Measurements from ENCODE around the gene TTC23L.
A peak's percentile ranks its signal among the peaks of the same experiment; 100 is the strongest.
"Not testable (repeated sequence)": the region's sequence is repeated elsewhere in the genome, so short reads cannot be mapped to it uniquely, and the experiment has no call there.

The TTC23L gene

DNA sequence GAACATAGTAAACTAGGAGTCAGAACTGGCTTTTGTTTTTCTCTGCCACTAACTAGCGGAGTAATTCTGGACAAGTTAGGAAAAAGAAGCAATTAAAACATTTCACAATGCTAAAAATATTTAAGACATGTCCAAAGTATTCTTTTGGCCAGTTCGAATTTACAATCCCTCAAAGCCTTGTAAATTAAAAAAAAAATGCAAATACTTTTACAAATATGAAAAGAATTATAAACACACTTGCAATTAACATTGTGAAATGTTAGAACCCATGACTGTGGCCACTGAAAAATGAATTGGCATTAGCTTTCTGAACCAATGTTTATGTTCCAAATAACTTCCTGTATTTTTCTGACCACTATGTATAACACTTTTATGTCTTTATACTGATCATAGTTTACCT is 74.1 kb downstream of the TTC23L start:
- Mint-ChIP-seq H3K9me3 (no peaks in the 10 kb centered on the region), H3K4me3 (no peak overlapping the region), H3K27me3 (ENCODE audit: low read depth) (no peaks in the 10 kb centered on the region), H3K36me3 (ENCODE audit: low read depth) (peaks cover 26% of the 10 kb centered on the region), H3K27ac (no peak overlapping the region), H3K4me1 (ENCODE audit: low read depth) (peaks cover 29% of the 10 kb centered on the region)

DNA sequence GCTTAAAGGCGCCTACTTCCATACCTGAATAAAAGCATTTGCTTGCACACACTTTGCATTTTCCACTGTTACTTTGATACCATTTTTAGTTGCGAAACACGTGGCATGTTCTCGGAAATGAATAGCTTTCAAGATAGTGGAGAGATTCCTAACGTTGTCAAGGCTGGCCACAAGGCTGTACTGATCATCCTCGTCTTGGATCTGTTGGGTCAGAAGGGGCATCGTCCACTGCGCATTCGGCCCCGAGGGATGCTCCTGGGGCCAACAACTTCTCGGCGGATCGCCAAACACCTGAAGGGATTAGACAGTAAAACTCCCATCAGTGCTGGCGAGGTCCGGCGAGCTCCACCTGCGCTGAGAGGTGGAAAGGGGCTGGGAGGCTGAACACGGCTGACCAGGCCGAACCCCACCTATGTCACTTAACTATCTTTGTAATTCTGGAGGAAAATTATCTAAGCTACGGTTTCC is 75.7 kb downstream of the TTC23L start:
- Mint-ChIP-seq H3K27me3 (ENCODE audit: low read depth) (no peaks in the 10 kb centered on the region), H3K4me1 (ENCODE audit: low read depth) (peaks cover 29% of the 10 kb centered on the region), H3K27ac (no peak overlapping the region), H3K36me3 (ENCODE audit: low read depth) (peaks cover 23% of the 10 kb centered on the region), H3K4me3 (no peak overlapping the region), H3K9me3 (no peaks in the 10 kb centered on the region)

DNA sequence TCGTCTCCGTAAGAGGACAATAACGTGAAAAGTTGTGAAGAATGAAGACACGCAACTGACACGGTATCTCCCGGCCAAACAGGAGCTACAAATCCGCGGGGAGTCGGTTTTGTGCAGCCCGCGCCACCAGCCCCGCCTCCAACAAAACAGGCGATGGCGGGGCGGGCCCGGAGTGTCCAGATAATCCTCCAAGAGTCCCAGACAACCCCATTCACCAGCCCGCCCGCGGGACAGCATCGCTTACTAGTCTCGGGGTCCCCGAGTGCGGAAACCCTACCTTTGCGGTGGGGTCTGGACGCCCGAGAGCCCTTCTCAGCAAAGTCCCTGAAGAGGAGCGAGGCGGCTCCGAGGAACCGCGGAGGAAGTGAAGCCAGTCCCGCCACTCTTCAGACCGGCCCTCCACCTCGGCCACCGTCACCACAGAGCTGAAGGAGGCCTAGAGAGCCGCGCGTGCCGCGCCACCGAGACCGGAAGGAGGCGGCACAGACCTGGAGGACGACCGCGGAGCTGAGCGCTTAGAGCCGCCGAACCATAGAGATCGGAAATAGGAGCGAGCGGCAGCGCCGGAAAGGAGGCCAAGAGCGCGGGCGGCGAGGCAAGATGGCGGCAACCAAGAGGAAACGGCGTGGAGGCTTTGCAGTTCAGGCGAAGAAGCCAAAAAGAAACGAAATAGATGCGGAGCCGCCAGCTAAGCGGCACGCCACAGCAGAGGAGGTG is 76.3 kb downstream of the TTC23L start, which contains the start of the genes BRIX1 and RAD1:
TSS of gene BRIX1 (plus strand) at position 573 of the 717 bp plus-strand sequence. CDS start at position 601, 28 bp downstream.
TSS of gene RAD1 (minus strand) at position 366 of the 717 bp plus-strand sequence. CDS start 612 bp downstream, outside the sequence.
- peaks cover 21% of the 10 kb centered on the region for H3K36me3 Mint-ChIP-seq (ENCODE audit: low read depth)
- H3K27me3 Mint-ChIP-seq (ENCODE audit: low read depth), result no peaks in the 10 kb centered on the region
- peaks cover 29% of the 10 kb centered on the region for H3K4me1 Mint-ChIP-seq (ENCODE audit: low read depth)
- H3K4me3 Mint-ChIP-seq, result no peak within 1 kb of the TSS
- peak within 1 kb of the TSS; percentile 65 for H3K27ac Mint-ChIP-seq
- H3K9me3 Mint-ChIP-seq, result no peaks in the 10 kb centered on the region

DNA sequence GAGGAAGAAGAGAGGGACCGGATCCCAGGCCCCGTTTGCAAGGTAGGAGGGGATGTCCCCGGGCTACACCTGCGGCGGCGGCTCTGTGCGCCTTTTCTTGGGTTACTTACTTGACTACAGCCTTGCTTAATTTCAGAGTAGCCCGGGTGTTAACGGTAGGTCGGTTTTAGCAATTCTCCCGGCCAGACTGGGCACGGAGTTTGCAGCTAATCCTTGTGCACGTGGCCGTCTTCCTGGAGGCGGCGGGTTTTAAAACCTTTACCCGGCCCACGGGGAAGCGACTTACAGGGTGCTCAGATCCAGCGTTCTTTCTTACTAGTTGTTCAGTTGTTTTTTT is 76.9 kb downstream of the TTC23L start:
- H3K4me3 Mint-ChIP-seq, result no peak overlapping the region
- no peaks in the 10 kb centered on the region for H3K9me3 Mint-ChIP-seq
- peaks cover 29% of the 10 kb centered on the region for H3K4me1 Mint-ChIP-seq (ENCODE audit: low read depth)
- peaks cover 22% of the 10 kb centered on the region for H3K36me3 Mint-ChIP-seq (ENCODE audit: low read depth)
- no peaks in the 10 kb centered on the region for H3K27me3 Mint-ChIP-seq (ENCODE audit: low read depth)
- H3K27ac Mint-ChIP-seq, result no peak overlapping the region

DNA sequence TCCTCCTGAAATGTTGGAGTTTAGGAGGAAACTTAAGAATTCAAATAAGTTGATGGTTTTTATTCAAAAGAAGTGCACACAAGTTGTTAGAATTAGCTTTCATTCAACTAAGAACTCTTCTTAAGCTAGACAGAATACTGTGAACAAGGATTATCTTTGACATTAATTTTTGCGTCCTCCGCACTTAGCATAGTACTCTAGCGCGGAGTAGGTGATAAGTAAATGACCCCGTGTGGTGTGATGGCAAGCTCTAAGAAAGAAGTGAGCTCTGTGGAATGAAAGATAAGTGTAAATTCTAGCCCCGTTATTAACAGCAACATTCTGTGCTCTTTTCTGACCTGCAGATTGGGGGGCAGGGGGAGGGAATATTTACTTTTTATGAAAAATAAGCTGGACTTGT is 77.6 kb downstream of the TTC23L start:
- Mint-ChIP-seq H3K9me3 (no peaks in the 10 kb centered on the region), H3K27ac (peak overlapping the region; percentile 54), H3K4me3 (no peak overlapping the region), H3K27me3 (ENCODE audit: low read depth) (no peaks in the 10 kb centered on the region), H3K36me3 (ENCODE audit: low read depth) (peaks cover 20% of the 10 kb centered on the region), H3K4me1 (ENCODE audit: low read depth) (peaks cover 29% of the 10 kb centered on the region)

DNA sequence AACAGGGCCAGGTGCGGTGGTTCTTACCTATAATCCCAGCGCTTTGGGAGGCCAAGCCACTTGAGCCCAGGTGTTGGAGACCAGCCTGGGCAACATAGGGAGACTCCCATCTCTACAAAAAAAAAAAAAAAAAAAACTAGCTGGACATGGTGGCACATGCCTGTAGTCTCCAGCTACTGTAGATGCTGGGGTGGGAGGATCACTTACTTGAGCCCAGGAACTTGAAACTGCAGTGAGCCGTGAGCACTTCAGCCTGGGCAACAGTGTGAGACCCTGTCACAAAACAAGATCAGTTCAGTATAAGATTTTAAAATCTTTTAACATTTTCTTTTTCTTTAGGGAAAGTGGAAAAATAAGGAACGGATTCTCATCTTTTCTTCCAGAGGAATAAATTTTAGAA is 79.1 kb downstream of the TTC23L start:
- H3K36me3 Mint-ChIP-seq (ENCODE audit: low read depth), result peaks cover 19% of the 10 kb centered on the region
- no peak overlapping the region for H3K4me3 Mint-ChIP-seq
- no peaks in the 10 kb centered on the region for H3K27me3 Mint-ChIP-seq (ENCODE audit: low read depth)
- no peak overlapping the region for H3K27ac Mint-ChIP-seq
- H3K4me1 Mint-ChIP-seq (ENCODE audit: low read depth), result peaks cover 27% of the 10 kb centered on the region
- no peaks in the 10 kb centered on the region for H3K9me3 Mint-ChIP-seq

DNA sequence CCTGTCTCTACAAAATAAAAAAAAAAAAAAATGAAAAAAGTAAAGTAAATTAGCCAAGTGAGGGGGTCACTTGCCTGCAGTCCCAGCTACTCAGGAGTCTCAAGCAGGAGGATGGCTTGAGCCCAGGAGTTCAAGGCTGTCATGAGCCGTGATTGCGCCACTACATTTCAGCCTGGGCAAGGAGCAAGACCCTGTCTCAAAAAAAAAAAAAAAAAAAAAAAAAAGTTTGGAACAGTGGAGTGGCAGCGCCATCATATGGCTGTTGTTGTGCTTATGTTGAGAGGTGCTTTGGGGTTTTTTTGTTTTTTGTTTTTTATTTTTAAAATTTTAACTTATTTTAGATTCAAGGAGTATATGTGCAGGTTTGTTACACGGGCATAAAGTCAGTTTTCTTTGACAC is 80.1 kb downstream of the TTC23L start:
- Mint-ChIP-seq H3K4me1 (ENCODE audit: low read depth) (peaks cover 28% of the 10 kb centered on the region), H3K9me3 (no peaks in the 10 kb centered on the region), H3K27me3 (ENCODE audit: low read depth) (no peaks in the 10 kb centered on the region), H3K36me3 (ENCODE audit: low read depth) (peaks cover 26% of the 10 kb centered on the region), H3K4me3 (no peak overlapping the region), H3K27ac (no peak overlapping the region)

DNA sequence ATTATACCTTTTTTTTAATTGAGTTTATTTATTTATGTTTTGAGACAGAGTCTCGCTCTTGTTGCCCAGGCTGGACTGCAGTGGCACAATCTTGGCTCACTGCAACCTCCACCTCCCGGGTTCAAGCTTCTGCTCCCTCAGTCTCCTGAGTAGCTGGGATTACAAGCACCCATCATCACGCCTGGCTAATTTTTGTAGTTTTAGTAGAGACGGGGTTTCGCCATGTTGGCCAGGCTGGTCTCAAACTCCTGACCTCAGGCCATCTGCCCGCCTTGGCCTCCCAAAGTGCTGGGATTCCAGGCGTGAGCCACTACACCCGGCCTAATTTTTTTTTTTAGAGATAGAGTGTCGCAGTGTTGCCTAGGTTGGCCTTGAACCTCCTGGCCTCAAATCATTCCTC is 84.3 kb downstream of the TTC23L start:
- H3K9me3 Mint-ChIP-seq; H3K27ac Mint-ChIP-seq; H3K4me3 Mint-ChIP-seq; H3K27me3 Mint-ChIP-seq (ENCODE audit: low read depth): not testable (repeated sequence)
- Mint-ChIP-seq H3K36me3 (ENCODE audit: low read depth) (peaks cover 38% of the 10 kb centered on the region), H3K4me1 (ENCODE audit: low read depth) (peaks cover 15% of the 10 kb centered on the region)

DNA sequence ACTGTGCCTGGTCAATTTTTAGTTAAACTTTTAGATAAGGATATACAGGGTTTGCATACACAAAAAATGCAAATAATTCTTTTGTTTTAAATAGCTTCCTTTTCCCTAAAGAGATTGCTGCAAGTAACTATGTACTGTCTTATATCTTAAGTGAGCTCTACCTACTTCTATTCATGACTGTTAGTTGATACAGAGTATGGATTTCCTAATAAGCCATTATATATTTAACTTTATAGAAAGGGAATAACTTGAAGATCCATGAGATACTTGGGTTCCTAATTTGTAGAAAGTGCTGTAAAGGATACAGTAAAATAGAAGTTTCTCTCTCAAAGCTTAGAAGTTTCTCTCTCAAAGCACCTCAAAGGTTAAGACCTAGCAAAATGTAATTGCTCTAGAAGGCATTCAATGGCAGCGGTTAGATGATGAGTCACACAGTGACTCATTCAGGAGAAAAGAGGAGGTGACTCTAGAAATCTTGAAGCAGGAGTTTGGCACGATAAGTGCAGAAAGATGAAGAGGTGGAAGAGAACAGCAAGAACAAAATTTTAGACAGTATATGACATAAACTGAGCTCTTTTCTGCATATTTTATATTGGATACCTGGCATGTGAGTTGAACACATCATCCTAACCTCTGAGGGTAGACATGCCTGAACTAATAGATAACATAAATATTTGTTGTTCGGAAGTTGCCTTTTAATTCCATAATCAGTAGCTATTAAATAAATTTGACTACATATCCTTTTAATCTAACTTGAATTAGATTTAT is 84.9 kb downstream of the TTC23L start:
- peak overlapping the region; percentile 23 for H3K4me3 Mint-ChIP-seq
- H3K36me3 Mint-ChIP-seq (ENCODE audit: low read depth), result peaks cover 38% of the 10 kb centered on the region
- H3K27ac Mint-ChIP-seq, result peak overlapping the region; percentile 65
- peaks cover 17% of the 10 kb centered on the region for H3K4me1 Mint-ChIP-seq (ENCODE audit: low read depth)
- H3K27me3 Mint-ChIP-seq (ENCODE audit: low read depth), result no peaks in the 10 kb centered on the region
- no peaks in the 10 kb centered on the region for H3K9me3 Mint-ChIP-seq

DNA sequence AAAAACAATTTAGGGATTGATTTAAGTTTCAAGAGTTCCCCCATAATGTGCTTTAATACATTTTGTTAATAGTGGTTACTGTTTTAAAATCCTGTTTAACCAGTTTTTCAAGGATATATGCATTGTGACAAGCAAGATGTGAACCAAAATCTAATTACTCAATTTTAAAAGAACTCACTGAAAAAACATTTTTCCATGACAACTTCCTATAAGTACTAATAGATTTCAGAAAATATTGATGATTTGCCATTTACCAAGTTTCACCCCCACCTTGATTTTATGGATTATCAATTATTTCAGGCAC is 85.5 kb downstream of the TTC23L start:
- no peak overlapping the region for H3K4me3 Mint-ChIP-seq
- no peaks in the 10 kb centered on the region for H3K9me3 Mint-ChIP-seq
- H3K36me3 Mint-ChIP-seq (ENCODE audit: low read depth), result peaks cover 38% of the 10 kb centered on the region
- H3K27ac Mint-ChIP-seq, result peak overlapping the region; percentile 26
- peaks cover 19% of the 10 kb centered on the region for H3K4me1 Mint-ChIP-seq (ENCODE audit: low read depth)
- H3K27me3 Mint-ChIP-seq (ENCODE audit: low read depth), result no peaks in the 10 kb centered on the region

DNA sequence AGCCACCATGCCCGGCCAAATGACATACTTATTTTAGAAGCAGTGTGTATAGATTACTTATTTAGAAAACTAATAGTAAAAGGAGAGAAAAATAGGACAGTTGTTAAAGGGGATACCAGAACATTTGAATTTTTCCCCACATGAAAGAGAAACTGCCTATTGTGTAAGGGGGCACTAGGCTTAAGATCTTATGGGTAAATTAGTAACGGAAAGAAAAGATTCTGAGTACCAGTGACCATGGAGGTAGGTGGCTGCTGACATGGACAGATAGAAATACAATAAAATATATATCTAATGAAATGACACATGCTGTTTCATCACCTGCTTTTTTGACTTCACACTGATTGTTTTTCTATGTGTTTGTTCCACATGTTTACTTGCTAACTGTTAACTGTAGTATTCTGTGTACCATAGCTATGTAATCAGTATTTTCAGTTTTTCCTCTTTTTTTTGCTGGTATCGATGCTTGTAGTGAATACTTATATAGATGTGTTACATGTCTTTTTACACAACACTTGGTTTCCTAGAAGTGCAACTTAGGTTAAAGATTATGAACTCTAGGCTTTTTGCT is 87.4 kb downstream of the TTC23L start:
- no peaks in the 10 kb centered on the region for H3K27me3 Mint-ChIP-seq (ENCODE audit: low read depth)
- no peaks in the 10 kb centered on the region for H3K9me3 Mint-ChIP-seq
- H3K4me1 Mint-ChIP-seq (ENCODE audit: low read depth), result peaks cover 29% of the 10 kb centered on the region
- peaks cover 37% of the 10 kb centered on the region for H3K36me3 Mint-ChIP-seq (ENCODE audit: low read depth)
- H3K27ac Mint-ChIP-seq, result no peak overlapping the region
- no peak overlapping the region for H3K4me3 Mint-ChIP-seq

DNA sequence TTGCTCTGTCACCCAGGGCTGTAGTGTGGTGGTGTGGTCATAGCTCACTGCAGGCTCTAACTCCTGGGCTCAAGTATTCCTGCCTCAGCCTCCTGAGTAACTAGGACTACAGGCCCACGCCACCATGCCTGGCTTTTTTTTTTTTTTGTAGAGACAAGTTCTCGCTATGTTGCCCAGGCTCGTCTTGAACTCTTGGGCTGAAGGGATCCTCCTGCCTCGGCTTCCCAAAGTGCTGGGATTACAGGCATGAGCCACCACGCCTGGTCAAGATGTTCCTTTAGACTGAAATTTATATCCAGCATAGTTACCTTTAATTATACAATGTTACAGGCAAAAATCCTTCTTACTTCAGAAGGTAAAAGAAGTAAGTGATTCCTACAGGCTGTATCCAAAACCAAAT is 88.8 kb downstream of the TTC23L start:
- Mint-ChIP-seq H3K4me1 (ENCODE audit: low read depth) (peaks cover 36% of the 10 kb centered on the region), H3K27me3 (ENCODE audit: low read depth) (no peaks in the 10 kb centered on the region), H3K36me3 (ENCODE audit: low read depth) (peaks cover 33% of the 10 kb centered on the region), H3K9me3 (no peaks in the 10 kb centered on the region), H3K27ac (no peak overlapping the region), H3K4me3 (no peak overlapping the region)

DNA sequence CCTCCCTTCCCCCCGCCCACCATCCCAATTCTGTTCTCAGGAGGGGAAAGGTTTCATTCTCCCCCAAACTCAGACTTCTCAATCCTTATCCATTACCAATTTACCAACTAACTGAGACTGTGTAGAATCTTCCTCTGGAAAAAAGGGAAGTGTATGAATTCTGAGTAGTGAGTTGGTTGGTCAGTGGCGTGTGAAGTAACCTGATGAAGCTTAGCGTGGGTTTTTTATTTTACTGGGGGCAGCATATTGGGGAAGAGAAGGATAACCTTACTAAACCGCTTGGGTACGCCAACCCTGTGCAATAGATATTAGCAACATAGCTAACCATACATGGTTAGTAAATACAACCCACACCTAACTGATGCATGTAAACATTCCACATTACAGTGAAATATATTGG is 89.3 kb downstream of the TTC23L start:
- Mint-ChIP-seq H3K4me3 (no peak overlapping the region), H3K4me1 (ENCODE audit: low read depth) (peaks cover 36% of the 10 kb centered on the region), H3K9me3 (no peaks in the 10 kb centered on the region), H3K27me3 (ENCODE audit: low read depth) (no peaks in the 10 kb centered on the region), H3K27ac (no peak overlapping the region), H3K36me3 (ENCODE audit: low read depth) (peaks cover 32% of the 10 kb centered on the region)

DNA sequence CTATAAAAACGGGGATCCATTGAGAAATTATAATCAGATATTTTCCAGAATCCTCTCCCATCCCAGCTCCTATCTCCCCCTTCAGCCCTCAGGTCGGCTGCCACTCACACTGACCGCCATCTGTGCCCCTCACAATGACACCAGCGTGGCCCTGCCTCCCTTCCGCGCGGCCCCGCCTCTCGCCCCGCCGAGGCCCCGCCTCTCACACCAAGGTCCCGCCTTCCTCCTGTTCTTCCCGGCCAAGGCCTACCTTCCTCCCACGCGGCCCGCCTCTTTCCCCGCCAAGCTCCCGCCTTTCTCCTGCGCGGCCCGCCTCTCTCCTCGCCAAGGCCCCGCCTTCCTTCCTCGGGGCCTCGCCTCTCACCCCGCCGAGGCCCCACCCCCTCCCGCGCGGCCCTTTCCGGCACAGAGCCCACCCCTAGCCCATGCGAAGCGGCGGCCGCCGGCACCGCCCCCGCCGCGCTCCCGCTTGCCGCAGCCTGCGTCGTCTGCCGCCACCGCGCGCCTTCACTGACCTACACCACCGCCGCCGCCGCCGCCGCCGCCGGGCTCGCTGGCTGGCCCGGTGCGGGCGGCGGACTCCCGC is 90.3 kb downstream of the TTC23L start, which contains the start of gene DNAJC21:
TSS of gene DNAJC21 (plus strand) at position 426 of the 586 bp plus-strand sequence. CDS start 261 bp downstream, outside the sequence.
- Mint-ChIP-seq H3K27ac (peak within 1 kb of the TSS; percentile 87), H3K9me3 (no peaks in the 10 kb centered on the region), H3K36me3 (ENCODE audit: low read depth) (peaks cover 30% of the 10 kb centered on the region), H3K4me3 (peak within 1 kb of the TSS; percentile 92), H3K27me3 (ENCODE audit: low read depth) (no peaks in the 10 kb centered on the region), H3K4me1 (ENCODE audit: low read depth) (peaks cover 33% of the 10 kb centered on the region)
